Esophagus squamous epithelium (tissue), 5 donors: ENCODE measurements around the gene FOCAD. TPM values are rescaled to one million over a fixed set of nuclear protein-coding genes. Genes with fewer than 3 reads are reported as not detected.

Source experiments
- DNase-seq: peaks from one replicate; lab custom pipeline; 2025; lab: John Stamatoyannopoulos, UW
- H3K27ac ChIP-seq, 4 donors: fragments of 200-600 bp; sonication (generic); one replicate each; pipeline ENCODE4 v1.5.1; 2016 to 2019; ENCODE audit warnings: mild to moderate bottlenecking in 1 of 4
- H3K27me3 ChIP-seq, 4 donors: fragments of 200-600 bp; sonication (generic); 1 replicate in 3 of 4; 2 replicates in 1 of 4; pipeline versions ENCODE4 v1.5.1 to v1.6.0; 2017 to 2021; ENCODE audit warnings: antibody characterized with exemption in 1 of 4
- H3K36me3 ChIP-seq, 3 donors: fragments of 200-600 bp; sonication (generic); one replicate each; pipeline ENCODE4 v1.5.1; 2016 to 2019
- H3K4me1 ChIP-seq, 3 donors: fragments of 200-600 bp; sonication (generic); one replicate each; pipeline ENCODE4 v1.5.1; 2017 to 2019
- H3K4me3 ChIP-seq, 4 donors: fragments of 200-600 bp; sonication (generic); 1 replicate in 3 of 4; 2 replicates in 1 of 4; pipeline ENCODE4 v1.5.1; 2016 to 2019; ENCODE audit warnings: mild to moderate bottlenecking in 2 of 4, moderate library complexity in 1 of 4
- H3K9me3 ChIP-seq, 3 donors: fragments of 200-600 bp; sonication (generic); one replicate each; pipeline ENCODE4 v1.5.1; 2016 to 2019
- CTCF ChIP-seq, 6 experiments: fragments of 450-650 bp in 4 of 6; fragments of 200-600 bp in 2 of 6; sonication (generic) in 2 of 6; IDR thresholded peaks; one replicate each; pipeline ENCODE4 v1.5.1; 2016 to 2019; ENCODE audit warnings: antibody characterized with exemption in 6 of 6, mild to moderate bottlenecking in 4 of 6, moderate library complexity in 4 of 6
- POLR2A ChIP-seq, 4 donors: fragments of 450-650 bp; IDR thresholded peaks; one replicate each; pipeline ENCODE4 v1.6.1; 2017; ENCODE audit warnings: antibody characterized with exemption in 4 of 4, mild to moderate bottlenecking in 4 of 4, moderate library complexity in 3 of 4
- WGBS, 2 donors: methylation state at CpG; one replicate each; pipeline ENCODE4 v1.1.5; 2018; 5-methylcytosine and 5-hydroxymethylcytosine counted together
- intact Hi-C: fragments of 100-400 bp; cut with DNase I; formaldehyde crosslinking; loops from one replicate; pipeline ENCODE4 v1.15.0; 2022
- total RNA-seq, 4 donors: library from RNA; depleted of rRNA; stranded (reverse); fragments of >200 nt; gene quantifications; one replicate each; pipeline ENCODE4 v1.1.0, GENCODE V29; 2016
- donor health status: DM: yes; HTN: yes; CAD: no.

The FOCAD gene
- total RNA-seq, 4 donors from 2014 or later: 20.7 to 34.9 (median 25.5) TPM

GRCh38 chr9:20994486-20994885, 310.4 kb downstream of the FOCAD start:
- DNase-seq: no peak
- Histone ChIP-seq H3K27ac (no peak overlapping the region), H3K27me3 (no peaks in the 10 kb centered on the region), H3K36me3 (peaks cover 0 to 49% (median 0%) of the 10 kb centered on the region in 3 donors), H3K4me3 (no peak overlapping the region), H3K4me1 (no peaks in the 10 kb centered on the region), H3K9me3 (no peaks in the 10 kb centered on the region)
- 76 to 87% methylated on average over 3 of the region's 3 CpGs for WGBS, 2 donors
- intact Hi-C loops: no loop called here
- TF ChIP-seq POLR2A (IDR thresholded peaks at IDR 0.05): no peak
- TF ChIP-seq CTCF (IDR thresholded peaks at IDR 0.05): no peak

- no peaks in the 10 kb centered on the region for H3K4me1 ChIP-seq
- H3K27ac ChIP-seq: no peak overlapping the region
- DNase-seq: no peak
- TF ChIP-seq CTCF (IDR thresholded peaks at IDR 0.05): no peak
- TF ChIP-seq POLR2A (IDR thresholded peaks at IDR 0.05): no peak
- H3K27me3 ChIP-seq: no peaks in the 10 kb centered on the region
- H3K4me3 ChIP-seq: no peak overlapping the region
- intact Hi-C loops: no loop called here
- H3K9me3 ChIP-seq: no peaks in the 10 kb centered on the region
- WGBS, 2 donors: 69 to 73% methylated on average over 2 of the region's 2 CpGs
- H3K36me3 ChIP-seq: peaks cover 0 to 42% (median 0%) of the 10 kb centered on the region in 3 donors
Measured at GRCh38 chr9:20995616-20996015, 311.6 kb downstream of the FOCAD start.

GRCh38 chr9:20996809-20997208, 312.8 kb downstream of the FOCAD start:
- peaks cover 0 to 37% (median 0%) of the 10 kb centered on the region in 3 donors for H3K36me3 ChIP-seq
- no peak overlapping the region for H3K4me3 ChIP-seq
- DNase-seq: no peak
- H3K27ac ChIP-seq: no peak overlapping the region
- H3K9me3 ChIP-seq: no peaks in the 10 kb centered on the region
- TF ChIP-seq CTCF (IDR thresholded peaks at IDR 0.05) (no peak), POLR2A (IDR thresholded peaks at IDR 0.05) (no peak)
- intact Hi-C loops: no loop called here
- no peaks in the 10 kb centered on the region for H3K27me3 ChIP-seq
- no peaks in the 10 kb centered on the region for H3K4me1 ChIP-seq
- 73 to 98% methylated on average over 2 of the region's 2 CpGs for WGBS, 2 donors

- no peak for DNase-seq
- TF ChIP-seq CTCF (IDR thresholded peaks at IDR 0.05) (no peak), POLR2A (IDR thresholded peaks at IDR 0.05) (no peak)
- Histone ChIP-seq H3K9me3 (no peaks in the 10 kb centered on the region), H3K4me3 (no peak overlapping the region), H3K27ac (no peak overlapping the region), H3K27me3 (no peaks in the 10 kb centered on the region), H3K4me1 (no peaks in the 10 kb centered on the region), H3K36me3 (peaks cover 0 to 33% (median 0%) of the 10 kb centered on the region in 3 donors)
- 75 to 88% methylated on average over 2 of the region's 2 CpGs for WGBS, 2 donors
- intact Hi-C loops: no loop called here
Measured at GRCh38 chr9:20997503-20998076, 313.5 kb downstream of the FOCAD start.

- WGBS, 2 donors: 24 to 38% methylated on average over 1 of the region's 1 CpG
- no peaks in the 10 kb centered on the region for H3K27me3 ChIP-seq
- no peaks in the 10 kb centered on the region for H3K4me1 ChIP-seq
- H3K4me3 ChIP-seq: no peak overlapping the region
- TF ChIP-seq POLR2A (IDR thresholded peaks at IDR 0.05): no peak
- no peak for TF ChIP-seq CTCF (IDR thresholded peaks at IDR 0.05)
- intact Hi-C loops: no loop called here
- H3K27ac ChIP-seq: no peak overlapping the region
- H3K9me3 ChIP-seq: no peaks in the 10 kb centered on the region
- H3K36me3 ChIP-seq: peaks cover 0 to 25% (median 0%) of the 10 kb centered on the region in 3 donors
- DNase-seq: no peak
Measured at GRCh38 chr9:21001581-21001980, 317.5 kb downstream of the FOCAD start.
